NOMO-1 treated with dmso at 0.1 percent for 144 hours (cell line): Measurements from ENCODE around the gene SFRP5.
A peak's percentile ranks its signal among the peaks of the same experiment; 100 is the strongest.

Experiments
- DNase-seq: peaks from one replicate; lab custom pipeline; 2025; ENCODE audit not compliant: unreplicated experiment; lab: John Stamatoyannopoulos, UW

SFRP5 gene

DNA sequence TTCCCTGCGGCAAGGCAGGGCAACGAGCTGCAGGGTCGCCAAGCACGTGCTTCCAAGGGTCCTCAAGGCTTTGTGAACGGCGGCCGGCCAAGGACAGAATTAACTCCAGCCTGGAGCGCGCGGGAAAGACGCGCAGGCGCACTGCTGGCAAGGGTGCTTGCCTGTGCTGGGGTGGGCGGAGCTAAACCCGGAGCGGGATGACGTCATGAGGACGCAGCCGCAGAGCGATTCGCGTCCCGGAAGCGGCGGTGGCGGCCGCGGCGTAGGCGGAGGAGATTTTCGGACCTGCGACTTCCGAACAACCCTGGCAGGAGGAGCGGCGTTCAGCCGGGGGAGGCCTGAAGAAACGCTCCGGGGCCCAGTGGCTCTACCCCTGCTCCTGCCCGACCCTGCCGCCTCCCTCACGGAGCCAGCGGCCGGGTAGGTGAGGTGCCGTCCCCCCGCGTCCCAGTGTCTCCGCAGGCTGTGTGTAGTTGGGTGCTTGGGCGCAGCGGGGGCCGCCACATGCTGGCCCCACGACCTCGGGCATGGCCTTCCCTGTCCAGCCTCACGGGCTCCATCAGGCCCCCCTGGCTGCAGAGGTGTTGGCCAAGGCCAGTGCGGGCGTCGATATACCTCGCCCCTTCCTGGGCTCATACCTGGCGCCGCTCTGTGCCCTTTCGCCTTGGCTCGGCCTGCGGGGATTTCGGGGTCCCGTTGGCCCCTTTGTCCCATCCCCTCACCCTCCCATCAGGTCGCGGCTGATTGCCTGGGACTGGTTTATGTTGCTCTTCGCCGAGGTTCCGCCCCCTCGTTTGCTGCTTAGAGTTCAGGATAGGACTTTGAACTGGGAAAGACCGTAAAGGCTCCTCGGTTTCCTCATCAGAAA lies 34.7 kb downstream of the SFRP5 start, which contains the start of gene ZFYVE27:
ZFYVE27 (plus strand) TSS at position 227 of the 868 bp plus-strand sequence. CDS start 1,350 bp downstream, outside the sequence.
- DNase-seq = peak; percentile 87

DNA sequence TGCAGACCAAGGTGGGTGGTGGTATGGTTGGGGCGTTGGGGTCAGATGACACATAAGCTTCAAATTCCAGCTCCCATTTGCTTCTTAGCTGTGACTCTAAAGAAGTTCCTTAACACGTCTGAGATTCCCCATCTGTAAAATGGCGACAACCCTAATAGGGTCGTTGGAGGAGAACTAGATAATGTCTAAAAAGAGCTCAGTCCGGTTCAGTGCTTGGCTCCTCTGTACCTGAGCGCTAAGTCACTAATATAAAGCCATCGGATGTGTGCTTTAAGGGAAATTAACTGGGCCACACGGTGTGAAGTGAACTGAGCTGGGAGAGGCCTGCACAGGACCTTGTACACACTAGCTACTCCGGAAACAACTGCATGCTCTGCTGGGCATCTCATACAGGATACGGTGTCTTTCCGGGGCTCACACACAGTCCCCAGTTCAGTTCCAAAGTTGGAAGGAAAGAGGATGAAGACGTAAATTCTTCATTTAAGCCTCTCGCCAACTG lies 35.3 kb downstream of the SFRP5 start:
- DNase-seq = no peak

DNA sequence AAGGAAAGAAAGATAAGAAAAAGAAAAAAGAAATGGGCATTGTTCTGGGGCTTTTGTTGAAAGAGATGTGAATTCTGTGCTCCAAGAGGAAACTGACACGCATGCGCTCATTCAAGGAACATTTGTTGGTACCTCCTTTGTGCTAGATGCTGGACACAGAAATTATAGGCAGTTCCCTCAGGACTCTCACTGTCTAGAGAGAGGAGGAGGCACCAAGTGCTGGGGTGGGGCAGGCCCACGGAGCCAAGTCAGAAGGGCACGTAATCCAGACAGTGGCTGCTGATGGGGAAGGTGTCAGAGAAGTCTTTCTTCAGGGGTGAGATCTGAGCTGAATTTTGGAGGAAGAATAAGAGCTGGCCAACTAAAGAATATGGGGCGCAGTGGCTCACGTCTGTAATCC lies 37.8 kb downstream of the SFRP5 start:
- DNase-seq = no peak

DNA sequence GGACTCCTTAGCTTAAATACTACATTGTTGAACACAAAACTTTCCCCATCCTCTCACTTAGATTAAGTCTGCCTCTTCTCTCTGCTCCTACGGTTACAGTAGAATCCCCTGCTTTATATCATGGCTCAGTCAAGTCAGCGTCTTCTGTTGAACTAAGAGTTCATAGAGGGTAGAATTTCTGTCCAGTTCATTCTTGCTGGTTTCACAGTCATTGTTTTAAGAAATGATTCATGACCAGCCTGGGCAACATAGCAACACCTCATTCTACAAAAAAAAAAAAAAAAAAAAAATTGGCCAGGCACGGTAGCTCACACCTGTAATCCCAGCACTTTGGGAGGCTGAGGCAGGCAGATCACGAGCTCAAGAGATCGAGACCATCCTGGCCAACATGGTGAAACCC lies 38.5 kb downstream of the SFRP5 start:
- DNase-seq = no peak

DNA sequence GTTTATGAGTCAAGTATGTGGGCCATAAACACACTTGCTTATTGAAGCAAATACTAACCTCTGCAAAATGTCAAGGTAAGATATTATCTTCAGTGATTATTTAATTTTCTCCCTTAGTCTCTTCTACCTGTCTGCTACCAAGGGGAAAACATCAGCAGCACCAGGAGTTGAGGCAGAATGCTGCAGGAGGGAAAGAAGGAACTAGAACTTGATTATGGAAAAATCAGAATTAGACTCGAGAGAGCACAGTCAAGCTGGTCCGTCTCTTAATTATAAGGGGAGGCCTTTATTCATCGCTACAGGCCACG lies 39.8 kb downstream of the SFRP5 start:
- DNase-seq = no peak

DNA sequence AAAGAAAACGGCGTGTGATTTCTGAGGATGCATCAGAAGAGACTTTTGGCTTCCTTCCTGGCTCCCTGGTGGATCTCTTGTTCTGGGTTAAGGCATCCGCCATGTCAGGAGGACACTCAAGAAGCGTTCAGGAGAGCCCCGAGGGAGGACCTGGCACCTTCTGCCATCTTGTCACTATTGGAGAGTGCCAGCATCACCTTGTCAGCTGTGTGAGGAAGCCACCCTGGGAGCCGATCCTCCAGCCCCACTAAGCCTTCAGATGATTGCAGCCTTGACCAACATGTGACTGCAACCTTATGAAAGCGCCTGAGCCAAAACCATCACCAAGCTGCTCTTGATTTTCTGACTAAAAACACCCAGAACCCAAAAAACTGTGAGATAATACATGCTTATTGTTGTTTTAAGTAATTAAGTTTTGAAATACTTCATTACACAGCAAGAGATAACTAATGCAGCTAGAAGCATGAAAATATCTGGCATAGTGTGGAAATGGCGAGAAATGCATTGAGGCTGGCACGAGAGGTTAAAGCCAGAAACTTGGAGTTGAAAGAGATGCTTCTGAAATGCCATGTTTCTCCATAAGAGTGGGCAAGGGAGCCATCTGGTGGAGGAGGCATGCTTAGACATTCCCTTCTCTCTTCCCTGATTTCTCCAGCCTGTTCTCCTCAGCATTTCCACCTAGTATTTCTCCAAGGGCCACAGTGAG lies 40.3 kb downstream of the SFRP5 start:
- no peak for DNase-seq

DNA sequence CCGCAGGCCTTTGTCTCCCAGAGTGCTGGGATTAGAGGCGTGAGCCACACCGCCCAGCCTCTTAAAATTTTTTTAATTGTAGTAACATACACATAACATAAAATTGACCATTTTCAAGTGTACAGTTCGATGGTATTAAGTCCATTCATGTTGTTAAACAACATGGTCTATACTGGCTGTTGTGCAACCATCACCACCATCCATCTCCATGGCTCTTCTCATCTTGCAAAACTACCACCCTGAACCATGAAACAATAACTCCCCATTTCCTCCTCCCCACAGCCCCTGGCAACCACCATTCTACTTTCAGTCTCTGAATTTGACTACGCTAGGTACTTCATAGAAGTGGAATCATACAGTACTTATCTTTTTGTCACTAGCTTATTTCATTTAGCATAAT lies 42.8 kb downstream of the SFRP5 start:
- DNase-seq = no peak

DNA sequence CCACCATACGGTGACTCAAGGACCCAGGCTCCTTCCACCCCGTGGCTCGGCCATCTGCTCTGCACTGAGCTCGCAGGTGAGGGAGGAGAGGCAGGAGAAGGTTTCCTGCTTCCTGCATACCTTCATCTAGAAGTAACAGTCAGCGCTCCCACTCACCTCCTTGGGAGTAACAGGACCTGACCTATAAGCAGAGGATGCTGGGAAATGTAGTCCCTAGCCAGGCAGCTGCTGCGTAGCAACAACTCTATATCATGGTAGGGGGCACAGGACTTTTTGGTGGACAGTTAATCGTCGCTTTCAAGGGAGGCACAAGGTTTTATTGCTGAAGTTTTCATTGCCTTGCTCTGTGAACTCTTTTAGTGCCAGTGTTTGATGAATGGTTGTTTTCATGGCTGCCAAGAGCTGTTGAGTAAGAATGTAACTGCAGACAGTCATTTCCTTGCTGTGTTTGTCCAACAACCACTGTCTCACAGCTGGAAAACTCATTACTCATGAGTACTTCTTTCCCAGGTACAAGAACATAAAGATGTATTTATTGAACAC lies 45.1 kb downstream of the SFRP5 start:
- DNase-seq = no peak

DNA sequence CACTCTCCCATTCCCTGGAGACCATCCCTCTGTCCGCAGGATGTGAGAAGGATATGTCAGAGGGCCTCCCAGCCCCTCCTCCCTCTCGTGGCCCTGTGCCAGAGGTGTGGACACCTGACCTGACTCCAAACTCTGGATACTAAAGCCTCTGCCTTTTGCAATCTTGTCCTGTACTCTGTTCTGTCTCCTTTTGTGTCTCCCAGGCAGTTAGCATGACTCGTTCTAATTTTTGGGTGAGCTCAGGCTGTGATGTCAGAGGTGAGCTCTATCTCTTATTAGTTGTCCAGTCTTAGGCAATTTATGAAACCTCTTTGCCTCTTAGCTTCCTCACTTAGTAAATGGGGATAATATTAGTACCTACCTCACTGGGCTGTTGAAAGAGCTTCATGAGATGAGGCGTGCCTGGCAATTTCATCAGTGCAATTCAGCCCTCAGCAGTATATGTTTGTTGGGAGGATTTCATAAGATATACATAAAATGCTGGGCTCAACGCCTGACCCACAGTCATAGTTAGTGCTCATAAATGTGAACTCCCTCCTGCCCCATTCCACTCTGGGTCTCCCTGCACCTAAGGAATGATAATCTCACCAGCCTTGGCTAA lies 47.4 kb downstream of the SFRP5 start:
- DNase-seq = peak; percentile 51

DNA sequence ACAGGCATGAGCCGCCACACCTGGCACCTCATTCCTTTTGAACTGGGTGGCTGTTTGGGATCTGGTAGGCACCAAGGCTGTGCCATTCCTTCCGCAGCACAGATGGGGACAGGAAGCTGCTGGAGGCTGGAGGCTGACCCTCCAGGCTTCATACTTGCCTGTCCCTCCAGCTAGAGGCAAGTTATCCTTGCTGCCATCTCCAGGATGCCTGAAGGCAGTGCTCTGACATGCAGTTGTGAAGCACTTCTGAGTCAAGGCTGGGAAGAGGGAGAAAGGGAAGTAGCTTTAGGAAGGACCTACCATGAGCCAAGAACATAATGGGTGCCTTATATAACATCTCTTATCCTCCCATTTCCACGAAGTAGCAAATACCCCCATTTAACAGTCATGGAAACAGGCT lies 48.8 kb downstream of the SFRP5 start:
- no peak for DNase-seq

DNA sequence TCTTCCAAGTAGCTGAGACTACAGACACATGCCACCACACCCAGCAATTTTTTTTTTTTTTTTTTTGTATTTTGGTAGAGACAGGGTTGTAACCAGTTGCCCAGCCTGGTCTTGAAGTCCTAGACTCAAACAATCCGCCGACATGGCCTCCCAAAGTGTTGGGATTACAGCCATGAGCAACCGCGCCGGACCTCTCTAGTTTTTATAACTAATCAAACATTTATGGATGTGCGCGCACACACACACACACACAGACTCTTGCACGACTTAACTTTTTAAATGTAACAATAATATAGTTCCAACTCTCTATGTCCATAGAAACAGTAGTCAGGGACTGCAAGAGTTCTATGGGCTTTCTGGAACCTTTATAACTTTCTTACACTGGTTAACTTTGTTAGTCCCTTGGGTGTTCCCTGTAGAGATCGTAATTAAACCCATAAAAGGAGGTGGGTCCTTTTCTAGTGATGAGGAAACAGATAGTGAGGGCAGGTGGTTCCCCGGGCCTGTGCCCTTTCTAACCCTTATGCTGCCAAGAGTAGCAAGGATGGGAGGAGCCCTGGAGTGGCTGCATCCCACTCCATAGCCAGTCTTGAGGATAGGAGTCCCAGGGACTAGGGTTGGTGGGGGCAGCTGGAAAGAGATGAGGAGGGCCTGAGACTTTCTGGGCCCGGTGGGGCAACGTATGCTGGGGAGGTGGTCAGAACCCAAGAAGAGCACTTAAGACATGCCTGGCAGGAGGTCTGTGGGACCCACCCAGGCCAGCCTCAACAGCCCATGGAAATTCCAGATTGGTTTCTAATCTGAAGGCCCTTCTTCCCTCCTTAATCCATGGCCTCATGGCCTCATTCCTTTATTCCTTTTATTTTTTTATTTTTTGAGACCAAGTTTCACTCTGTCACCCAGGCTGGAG lies 49.7 kb downstream of the SFRP5 start:
- DNase-seq = no peak

DNA sequence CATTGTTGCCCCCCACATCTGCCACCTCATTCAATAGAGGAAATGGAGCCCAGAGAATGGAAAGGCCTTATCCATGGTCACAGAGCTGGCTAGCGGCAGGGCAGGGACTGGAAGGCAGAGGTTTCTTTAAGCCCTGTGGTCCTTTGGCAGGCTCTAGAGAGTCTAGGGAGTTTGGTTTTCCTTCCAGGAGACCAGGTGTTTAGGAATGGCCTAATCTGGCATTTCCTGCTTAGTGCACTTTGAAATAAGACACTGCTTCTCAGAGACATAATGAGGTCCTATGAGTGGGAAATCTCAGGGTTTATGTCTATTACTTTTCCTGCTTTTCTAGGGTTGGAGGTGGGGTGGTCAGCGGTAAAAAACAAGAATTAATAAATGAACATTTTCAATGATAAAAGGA lies 52.2 kb downstream of the SFRP5 start:
- no peak for DNase-seq

DNA sequence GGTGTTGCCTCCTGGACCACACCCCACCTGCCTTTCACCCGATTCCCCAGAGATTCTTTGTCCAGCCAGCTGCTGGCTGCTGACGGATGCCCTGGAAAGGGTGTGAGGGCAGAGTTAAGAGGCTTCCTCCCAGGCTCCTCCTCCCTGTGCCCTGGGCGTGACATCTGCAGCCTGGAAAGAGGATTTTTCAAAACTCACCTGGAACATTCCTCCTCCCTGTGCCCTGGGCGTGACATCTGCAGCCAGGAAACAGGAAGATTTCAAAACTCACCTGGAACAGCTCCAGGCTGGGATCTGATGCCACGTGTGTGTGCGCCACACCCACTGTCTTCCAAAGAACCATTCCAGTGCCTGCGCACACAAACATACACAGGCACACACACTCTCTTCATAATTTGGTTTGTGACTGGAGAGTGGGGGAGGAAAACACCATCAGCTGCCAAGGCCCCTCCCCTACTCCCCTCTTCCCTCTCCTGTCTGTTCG lies 53.1 kb downstream of the SFRP5 start:
- no peak for DNase-seq

DNA sequence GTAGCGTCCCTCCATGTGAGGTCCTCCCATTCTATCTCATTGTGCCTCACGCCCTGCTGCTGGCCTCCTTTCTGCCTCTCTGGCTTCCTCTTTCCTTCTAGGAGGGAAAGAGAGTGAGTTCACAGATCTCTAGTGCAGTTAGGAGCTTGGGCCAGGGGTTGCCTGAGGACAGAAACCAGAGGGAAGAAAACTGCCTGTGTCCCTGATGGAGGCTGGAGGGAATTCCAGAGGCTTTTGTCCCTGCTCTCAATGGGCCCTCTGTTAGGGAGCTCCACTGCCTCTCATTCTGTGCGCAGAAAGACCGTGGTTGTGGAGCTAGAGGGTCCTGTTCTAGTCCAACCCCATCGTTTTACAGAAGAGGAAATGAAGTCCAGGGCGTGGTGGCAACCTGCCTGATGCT lies 53.6 kb downstream of the SFRP5 start:
- no peak for DNase-seq

DNA sequence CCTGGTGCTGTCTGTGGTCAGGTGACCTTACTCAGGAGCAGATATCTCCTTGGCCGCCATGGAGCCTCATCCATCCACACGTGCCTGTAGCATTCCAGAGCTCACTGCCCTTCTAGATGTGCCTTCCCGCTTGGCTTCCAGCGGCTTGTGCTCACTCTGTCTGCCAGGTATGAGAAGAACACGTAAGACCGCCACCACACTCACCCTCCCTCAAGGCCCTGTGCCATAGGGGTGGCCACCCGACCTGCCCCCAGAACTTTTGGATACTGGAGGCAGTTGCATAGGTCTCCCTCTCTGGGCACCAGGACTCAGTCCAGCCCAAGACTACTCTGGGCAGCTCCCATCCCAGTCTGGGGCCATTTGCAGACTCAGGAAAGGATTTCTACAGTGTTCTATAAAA lies 54.2 kb downstream of the SFRP5 start:
- no peak for DNase-seq
